CD4-positive, alpha-beta T cell treated with Interleukin-17A for 4 hours (primary cell): ENCODE data around the gene KRTAP9-2.
"Not testable (repeated sequence)": the region's sequence is repeated elsewhere in the genome, so short reads cannot be mapped to it uniquely, and the experiment has no call there.

ENCODE experiments used
- DNase-seq: peaks from one replicate; pipeline ENCODE4 v3.0.0-alpha.2; 2020; ENCODE audit warnings: mixed read lengths

Gene KRTAP9-2

DNA sequence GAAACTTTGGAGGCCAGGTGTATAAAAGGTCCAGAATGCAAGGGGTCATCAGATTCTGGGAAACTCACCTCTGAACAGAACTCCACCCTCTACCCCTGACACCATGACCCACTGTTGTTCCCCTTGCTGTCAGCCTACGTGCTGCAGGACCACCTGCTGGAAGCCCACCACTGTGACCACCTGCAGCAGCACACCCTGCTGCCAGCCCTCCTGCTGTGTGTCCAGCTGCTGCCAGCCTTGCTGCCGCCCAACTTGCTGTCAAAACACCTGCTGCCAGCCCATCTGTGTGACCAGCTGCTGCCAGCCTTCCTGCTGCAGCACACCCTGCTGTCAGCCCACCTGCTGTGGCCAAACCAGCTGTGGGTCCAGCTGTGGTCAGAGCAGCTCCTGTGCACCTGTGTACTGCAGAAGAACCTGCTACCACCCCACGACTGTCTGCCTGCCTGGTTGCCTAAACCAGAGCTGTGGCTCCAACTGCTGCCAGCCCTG lies 11.5 kb downstream of the KRTAP9-2 start, which contains the start of gene KRTAP9-8:
Gene KRTAP9-8, plus strand, starts transcription at position 51 of the 489 bp plus-strand sequence. Its CDS starts 53 bp downstream, at position 104.
- DNase-seq, result not testable (repeated sequence)

DNA sequence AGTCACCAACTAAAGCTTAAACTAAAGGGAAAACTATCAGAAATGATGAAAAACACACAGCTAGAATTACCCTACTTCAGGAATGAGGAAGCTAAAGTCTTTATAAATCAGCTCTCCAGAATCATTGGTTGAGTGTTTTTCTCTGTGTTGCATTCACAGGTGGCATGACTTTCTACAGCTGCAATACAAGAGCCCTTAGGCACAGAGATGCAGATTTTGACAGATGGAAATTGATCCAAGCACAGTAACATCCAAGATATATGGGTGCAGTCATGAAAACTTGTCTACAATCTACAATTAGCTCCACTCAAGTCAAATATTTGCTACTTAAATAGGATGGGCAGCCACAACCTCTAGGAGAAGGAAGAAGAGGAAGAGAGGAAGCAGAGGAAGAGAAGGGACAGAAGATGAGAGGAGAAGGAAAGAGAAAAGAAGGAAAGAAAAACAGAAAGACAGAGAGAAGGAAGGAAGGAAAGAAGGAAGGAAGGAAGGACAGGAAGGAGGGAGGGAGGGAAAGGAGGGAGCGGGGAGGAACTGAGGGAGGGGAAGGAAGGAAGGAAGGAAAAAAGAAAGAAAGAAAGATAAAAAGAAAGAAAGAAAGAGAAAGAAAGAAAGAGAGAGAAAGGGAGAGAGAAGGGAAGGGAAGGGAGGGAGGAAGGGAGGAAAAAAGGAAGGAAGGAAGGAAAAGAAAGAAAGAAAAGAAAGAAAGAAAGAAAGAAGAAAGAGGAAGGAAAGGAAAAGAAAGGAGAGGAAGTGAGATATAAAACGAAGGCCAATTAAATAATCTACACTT lies 20.7 kb downstream of the KRTAP9-2 start:
- not testable (repeated sequence) for DNase-seq

DNA sequence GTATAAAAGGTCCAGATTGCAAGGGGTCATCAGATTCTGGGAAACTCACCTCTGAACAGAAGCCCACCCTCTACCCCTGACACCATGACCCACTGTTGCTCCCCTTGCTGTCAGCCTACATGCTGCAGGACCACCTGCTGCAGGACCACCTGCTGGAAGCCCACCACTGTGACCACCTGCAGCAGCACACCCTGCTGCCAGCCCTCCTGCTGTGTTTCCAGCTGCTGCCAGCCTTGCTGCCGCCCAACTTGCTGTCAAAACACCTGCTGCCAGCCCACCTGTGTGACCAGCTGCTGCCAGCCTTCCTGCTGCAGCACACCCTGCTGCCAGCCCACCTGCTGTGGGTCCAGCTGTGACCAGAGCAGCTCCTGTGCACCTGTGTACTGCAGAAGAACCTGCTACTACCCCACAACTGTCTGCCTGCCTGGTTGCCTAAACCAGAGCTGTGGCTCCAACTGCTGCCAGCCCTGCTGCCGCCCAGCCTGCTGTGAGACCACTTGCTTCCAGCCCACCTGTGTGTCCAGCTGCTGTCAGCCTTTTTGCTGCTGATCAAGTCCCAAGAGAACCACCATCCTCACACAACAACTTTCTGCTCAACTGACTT lies 23.3 kb downstream of the KRTAP9-2 start, which contains the start of gene KRTAP9-4:
Gene KRTAP9-4, plus strand, starts transcription at position 51 of the 604 bp plus-strand sequence. Its CDS starts 34 bp downstream, at position 85.
- not testable (repeated sequence) for DNase-seq

DNA sequence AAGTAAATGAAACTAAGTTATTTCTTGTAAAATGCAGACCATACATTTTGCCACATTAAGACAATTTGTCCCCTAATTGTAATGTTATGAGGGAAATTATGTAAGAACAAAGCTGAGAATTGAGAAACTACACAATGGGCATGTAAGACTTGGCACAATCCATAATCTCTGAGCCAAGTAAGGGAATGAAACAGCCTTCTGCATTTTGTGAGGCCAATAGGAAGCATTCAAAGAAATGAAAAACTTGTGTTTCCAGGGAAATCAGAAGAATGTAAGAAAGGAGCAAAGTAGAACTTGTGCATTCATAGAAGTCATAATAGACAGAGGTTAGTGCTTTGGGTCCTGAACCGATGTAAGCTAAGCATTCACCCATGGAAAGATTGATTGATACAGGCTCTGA lies 24.8 kb downstream of the KRTAP9-2 start:
- no peak for DNase-seq

DNA sequence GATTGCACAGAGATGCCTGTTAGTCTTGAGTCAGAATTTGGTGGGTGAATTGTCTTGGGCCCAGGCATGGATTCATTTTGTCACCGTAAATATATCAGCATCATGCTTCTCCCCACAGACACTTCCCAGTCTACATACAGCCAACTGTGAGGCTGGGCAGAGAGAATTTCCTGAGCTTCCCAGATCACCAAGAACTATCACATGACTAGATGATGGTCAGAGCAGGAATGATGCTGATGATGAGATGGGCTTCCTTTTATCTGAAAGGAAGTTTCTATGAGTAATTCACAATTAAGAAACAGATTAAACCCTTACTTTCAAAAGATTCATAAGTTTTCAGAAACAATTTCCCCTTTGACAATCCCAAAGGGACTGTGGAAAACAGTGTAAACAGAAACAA lies 28.4 kb downstream of the KRTAP9-2 start:
- no peak for DNase-seq

DNA sequence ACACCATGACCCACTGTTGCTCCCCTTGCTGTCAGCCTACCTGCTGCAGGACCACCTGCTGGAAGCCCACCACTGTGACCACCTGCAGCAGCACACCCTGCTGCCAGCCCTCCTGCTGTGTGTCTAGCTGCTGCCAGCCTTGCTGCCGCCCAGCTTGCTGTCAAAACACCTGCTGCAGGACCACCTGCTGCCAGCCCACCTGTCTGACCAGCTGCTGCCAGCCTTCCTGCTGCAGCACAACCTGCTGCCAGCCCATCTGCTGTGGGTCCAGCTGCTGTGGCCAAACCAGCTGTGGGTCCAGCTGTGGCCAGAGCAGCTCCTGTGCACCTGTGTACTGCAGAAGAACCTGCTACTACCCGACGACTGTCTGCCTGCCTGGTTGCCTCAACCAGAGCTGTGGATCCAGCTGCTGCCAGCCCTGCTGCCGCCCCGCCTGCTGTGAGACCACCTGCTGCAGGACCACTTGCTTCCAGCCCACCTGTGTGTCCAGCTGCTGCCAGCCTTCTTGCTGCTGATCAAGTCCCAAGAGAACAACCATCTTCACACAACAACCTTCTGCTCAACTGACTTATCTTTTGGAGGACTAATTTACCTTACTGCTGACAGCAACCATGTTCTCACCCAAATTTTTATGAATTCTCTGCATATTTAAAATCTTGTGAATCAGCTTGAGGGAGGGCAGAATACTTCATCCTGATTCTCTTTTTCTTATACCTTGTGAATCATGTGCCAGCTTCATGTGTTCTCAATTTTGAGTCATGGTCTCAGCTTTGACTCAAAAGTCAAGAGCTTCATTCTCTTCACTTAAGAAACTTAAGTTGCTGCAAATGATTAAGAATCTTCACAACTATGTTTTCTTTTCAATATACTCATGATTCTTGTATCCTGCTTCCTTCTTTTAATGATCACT lies 29.2 kb downstream of the KRTAP9-2 start, which contains the start of gene KRTAP9-9:
Gene KRTAP9-9, plus strand, starts transcription at position 4 of the 910 bp plus-strand sequence.
- DNase-seq, result not testable (repeated sequence)

DNA sequence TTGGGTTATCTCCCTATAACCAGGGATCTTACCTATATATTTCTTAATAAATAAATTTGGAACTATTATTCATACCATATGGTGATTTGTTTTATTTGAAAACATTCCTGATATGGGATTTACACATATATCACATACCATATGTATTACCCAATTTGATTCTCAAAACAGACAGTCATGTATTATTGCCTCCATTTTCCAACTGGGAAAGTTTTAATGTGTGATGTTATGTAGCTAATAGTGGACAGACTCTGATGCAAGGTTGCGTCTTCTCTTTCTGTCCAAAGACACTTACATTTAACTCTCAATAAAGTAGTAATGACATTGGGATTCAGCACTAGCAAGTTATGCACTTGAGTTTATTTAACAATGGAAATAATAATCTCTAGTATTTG lies 29.8 kb downstream of the KRTAP9-2 start:
- DNase-seq, result no peak

DNA sequence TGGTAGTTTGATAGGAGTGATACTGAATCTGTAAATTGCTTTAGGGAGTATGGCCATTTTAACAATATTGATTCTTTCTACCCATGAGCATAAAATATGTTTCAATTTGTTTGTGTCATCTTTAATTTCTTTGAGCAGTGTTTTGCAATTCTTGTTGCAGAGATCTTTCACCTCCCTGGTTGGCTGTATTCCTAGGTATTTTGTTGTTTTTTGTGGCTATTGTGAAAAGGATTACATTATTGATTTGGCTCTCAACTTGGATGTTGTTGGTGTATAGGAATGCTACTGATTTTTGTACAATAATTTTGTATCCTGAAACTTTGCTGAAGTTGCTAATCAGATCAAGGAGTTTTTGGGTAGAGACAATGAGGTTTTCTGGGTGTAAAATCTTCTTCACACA lies 32.0 kb downstream of the KRTAP9-2 start:
- DNase-seq, result no peak

DNA sequence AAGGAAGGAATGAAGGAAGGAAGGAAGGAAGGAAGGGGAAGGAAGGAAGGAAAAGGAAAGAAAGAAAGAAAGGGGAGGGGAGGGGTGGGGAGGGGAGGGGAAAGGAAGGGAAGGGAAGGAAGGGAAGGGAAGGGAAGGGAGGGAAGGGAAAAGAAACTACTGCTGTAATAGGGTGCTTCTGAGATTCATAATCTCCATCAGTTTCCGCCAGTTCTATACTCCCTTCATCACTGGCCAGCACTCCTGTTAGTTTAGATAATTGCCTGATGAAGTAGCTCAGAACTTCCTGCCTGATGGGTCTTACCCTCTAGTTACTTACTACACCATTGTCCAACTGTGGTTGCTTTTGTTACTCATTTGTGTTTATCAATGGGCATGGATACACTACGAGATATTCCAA lies 36.8 kb downstream of the KRTAP9-2 start:
- no peak for DNase-seq

DNA sequence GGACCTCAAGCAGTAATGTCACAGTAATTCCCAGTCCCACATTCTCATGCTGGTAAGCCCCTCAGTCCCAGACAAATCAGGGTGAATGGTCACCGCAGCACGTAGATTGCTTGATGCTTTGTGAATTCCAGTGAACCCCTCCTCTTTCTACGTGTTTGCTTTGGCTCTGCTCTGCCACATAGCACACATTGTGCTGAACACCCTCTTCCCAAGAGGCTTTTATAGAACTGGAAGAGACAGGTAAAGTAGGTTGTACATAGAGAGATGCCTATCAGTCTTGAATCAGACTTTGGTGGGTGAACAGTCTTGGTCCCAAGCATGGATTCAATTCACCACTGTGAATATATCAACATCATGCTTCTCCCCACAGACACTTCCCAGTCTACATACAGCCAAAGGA lies 38.2 kb downstream of the KRTAP9-2 start:
- DNase-seq, result no peak

DNA sequence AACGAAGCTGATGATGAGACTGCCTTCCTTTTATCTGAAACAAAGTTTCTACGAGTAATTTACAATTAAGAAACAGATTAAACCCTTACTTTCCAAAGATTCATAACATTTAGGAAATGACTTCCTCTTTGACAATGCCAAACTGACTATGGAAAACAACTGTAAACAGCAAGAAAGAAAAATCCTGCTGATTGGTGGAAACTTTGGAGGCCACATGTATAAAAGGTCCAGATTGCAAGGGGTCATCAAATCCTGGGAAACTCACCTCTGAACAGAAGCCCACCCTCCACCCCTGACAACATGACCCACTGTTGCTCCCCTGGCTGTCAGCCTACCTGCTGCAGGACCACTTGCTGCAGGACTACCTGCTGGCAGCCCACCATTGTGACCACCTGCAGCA lies 38.6 kb downstream of the KRTAP9-2 start, which contains the start of gene KRTAP9-6:
Gene KRTAP9-6, plus strand, starts transcription at position 301 of the 400 bp plus-strand sequence. Its CDS starts 0 bp downstream, at position 301.
- no peak for DNase-seq

DNA sequence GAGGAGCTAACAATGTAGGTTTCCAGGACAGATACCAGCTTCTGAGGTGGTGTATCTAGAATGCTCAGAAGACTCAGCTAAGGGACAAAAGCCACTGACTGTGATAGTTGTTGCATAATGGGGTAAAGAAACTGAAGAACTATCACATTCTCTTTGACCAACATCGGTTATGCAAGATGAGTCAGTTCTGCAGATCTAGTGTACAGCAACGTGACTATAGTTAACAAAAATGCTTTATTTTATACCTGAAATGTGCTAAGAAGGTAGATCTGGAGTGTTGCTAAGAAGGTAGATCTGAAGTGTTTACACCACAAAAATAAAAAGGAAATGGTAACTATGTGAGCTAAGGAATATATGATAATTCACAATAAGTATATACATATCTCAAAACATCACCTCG lies 41.3 kb downstream of the KRTAP9-2 start:
- no peak for DNase-seq

DNA sequence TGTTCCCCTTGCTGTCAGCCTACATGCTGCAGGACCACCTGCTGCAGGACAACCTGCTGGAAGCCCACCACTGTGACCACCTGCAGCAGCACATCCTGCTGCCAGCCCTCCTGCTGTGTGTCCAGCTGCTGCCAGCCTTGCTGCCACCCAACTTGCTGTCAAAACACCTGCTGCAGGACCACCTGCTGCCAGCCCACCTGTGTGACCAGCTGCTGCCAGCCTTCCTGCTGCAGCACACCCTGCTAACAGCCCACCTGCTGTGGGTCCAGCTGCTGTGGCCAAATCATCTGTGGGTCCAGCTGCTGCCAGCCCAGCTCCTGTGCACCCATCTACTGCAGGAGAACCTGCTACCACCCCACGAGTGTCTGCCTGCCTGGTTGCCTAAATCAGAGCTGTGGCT lies 44.9 kb downstream of the KRTAP9-2 start:
- not testable (repeated sequence) for DNase-seq

DNA sequence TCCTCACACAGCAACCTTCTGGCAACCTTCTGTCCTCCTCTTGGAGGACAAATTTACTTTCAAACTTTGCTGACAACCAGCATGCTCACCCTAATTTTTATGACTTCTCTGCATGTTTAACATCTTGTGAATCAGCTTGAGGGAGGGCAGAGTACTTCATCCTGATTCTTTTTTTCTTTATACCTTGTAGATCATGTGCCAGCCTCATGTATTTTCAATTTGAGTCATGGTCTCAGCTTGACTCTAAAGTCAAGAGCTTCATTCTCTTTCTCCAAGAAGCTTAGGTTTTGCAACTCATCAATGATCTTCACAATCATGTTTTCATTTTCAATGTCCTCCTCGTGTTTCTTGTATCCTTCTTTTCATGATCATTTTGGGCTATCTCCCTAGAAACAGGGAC lies 45.4 kb downstream of the KRTAP9-2 start:
- DNase-seq, result no peak

DNA sequence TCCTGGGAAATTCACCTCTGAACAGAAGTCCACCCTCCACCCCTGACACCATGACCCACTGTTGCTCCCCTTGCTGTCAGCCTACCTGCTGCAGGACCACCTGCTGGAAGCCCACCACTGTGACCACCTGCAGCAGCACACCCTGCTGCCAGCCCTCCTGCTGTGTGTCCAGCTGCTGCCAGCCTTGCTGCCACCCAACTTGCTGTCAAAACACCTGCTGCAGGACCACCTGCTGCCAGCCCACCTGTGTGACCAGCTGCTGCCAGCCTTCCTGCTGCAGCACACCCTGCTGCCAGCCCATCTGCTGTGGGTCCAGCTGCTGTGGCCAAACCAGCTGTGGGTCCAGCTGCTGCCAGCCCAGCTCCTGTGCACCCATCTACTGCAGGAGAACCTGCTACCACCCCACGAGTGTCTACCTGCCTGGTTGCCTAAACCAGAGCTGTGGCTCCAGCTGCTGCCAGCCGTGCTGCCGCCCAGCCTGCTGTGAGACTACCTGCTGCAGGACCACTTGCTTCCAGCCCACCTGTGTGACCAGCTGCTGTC lies 49.3 kb downstream of the KRTAP9-2 start, which contains the start of gene KRTAP9-7:
Gene KRTAP9-7, plus strand, starts transcription at position 51 of the 543 bp plus-strand sequence. Its CDS starts 0 bp downstream, at position 51.
- DNase-seq, result not testable (repeated sequence)
